ENCODE results near the gene PYGO2.
A peak's percentile ranks its signal among the peaks of the same experiment; 100 is the strongest.

PYGO2 gene

GRCh38 chr1:154959426-154959780 lies 2.2 kb downstream of the PYGO2 start:
- DNase-seq = no peak

GRCh38 chr1:154958681-154959425 lies 2.7 kb downstream of the PYGO2 start:
- no peak for DNase-seq

- DNase-seq = no peak
These were observed 3.5 kb downstream of the PYGO2 start for GRCh38 chr1:154958036-154958435.

GRCh38 chr1:154957091-154957657 lies 4.4 kb downstream of the PYGO2 start:
- DNase-seq = no peak

- DNase-seq = no peak
These were observed 5.0 kb downstream of the PYGO2 start for GRCh38 chr1:154956544-154956941.

GRCh38 chr1:154955718-154956543 lies 5.7 kb downstream of the PYGO2 start, which contains the start of gene PBXIP1:
PBXIP1 (minus strand) TSS chr1:154956099; CDS start chr1:154953721, 2,378 bp downstream.
- peak; percentile 76 for DNase-seq

- peak; percentile 23 for DNase-seq
These were observed 6.4 kb downstream of the PYGO2 start for GRCh38 chr1:154955039-154955717.

GRCh38 chr1:154954541-154954940 lies 7.0 kb downstream of the PYGO2 start:
- no peak for DNase-seq

GRCh38 chr1:154953611-154954038 lies 8.0 kb downstream of the PYGO2 start:
- DNase-seq = no peak

- no peak for DNase-seq
These were observed 8.9 kb downstream of the PYGO2 start for GRCh38 chr1:154952664-154953063.

- DNase-seq = no peak
These were observed 9.5 kb downstream of the PYGO2 start for GRCh38 chr1:154951901-154952657.

- DNase-seq = no peak
These were observed 13.5 kb downstream of the PYGO2 start for GRCh38 chr1:154948079-154948478.

- no peak for DNase-seq
These were observed 15.4 kb downstream of the PYGO2 start for GRCh38 chr1:154945962-154946850.

GRCh38 chr1:154945160-154945961 lies 16.2 kb downstream of the PYGO2 start:
- DNase-seq = no peak

- no peak for DNase-seq
These were observed 17.0 kb downstream of the PYGO2 start for GRCh38 chr1:154944401-154945159.

- no peak for DNase-seq
These were observed 17.8 kb downstream of the PYGO2 start for GRCh38 chr1:154943649-154944400.

- DNase-seq = no peak
These were observed 20.1 kb downstream of the PYGO2 start for GRCh38 chr1:154941333-154942013.

- DNase-seq = no peak
These were observed 20.9 kb downstream of the PYGO2 start for GRCh38 chr1:154940651-154941194.
